Tibial nerve (tissue), 4 donors: ENCODE measurements around the gene INO80. TPM values are rescaled to one million over a fixed set of nuclear protein-coding genes. Genes with fewer than 3 reads are reported as not detected.

Experiments
- DNase-seq, 2 donors: peaks; one replicate each; pipeline ENCODE4 v3.0.0-alpha.2; 2019; ENCODE audit warnings: low spot score in 2 of 2
- H3K27ac ChIP-seq, 4 donors: fragments of 200-600 bp; sonication (generic) in 3 of 4; one replicate each; pipeline ENCODE4 v1.5.1; 2017 to 2019; ENCODE audit warnings: mild to moderate bottlenecking in 1 of 4
- H3K27me3 ChIP-seq, 2 donors: fragments of 200-600 bp; sonication (generic) in 1 of 2; one replicate each; pipeline versions ENCODE4 v1.5.1 to v1.6.0; 2017 to 2019
- H3K36me3 ChIP-seq, 3 donors: fragments of 200-600 bp; sonication (generic); one replicate each; pipeline ENCODE4 v1.5.1; 2018 to 2019
- H3K4me1 ChIP-seq, 4 donors: fragments of 200-600 bp; sonication (generic) in 3 of 4; one replicate each; pipeline ENCODE4 v1.5.1; 2017 to 2019
- H3K4me3 ChIP-seq, 4 donors: fragments of 200-600 bp; sonication (generic) in 3 of 4; one replicate each; pipeline ENCODE4 v1.5.1; 2017 to 2019; ENCODE audit warnings: mild to moderate bottlenecking in 1 of 4, moderate library complexity in 1 of 4
- H3K9me3 ChIP-seq, 4 donors: fragments of 200-600 bp; sonication (generic) in 3 of 4; one replicate each; pipeline ENCODE4 v1.5.1; 2017 to 2019
- CTCF ChIP-seq, 5 experiments: fragments of 200-600 bp in 3 of 5; fragments of 450-650 bp in 2 of 5; sonication (generic) in 3 of 5; IDR thresholded peaks; one replicate each; pipeline ENCODE4 v1.5.1; 2016 to 2019; ENCODE audit warnings: antibody characterized with exemption in 5 of 5, mild to moderate bottlenecking in 3 of 5, moderate library complexity in 2 of 5
- EP300 ChIP-seq, 2 donors: sonication (generic); formaldehyde crosslinking; IDR thresholded peaks; one replicate each; pipeline ENCODE4 v1.6.1; 2017; ENCODE audit warnings: antibody characterized with exemption in 2 of 2, mild to moderate bottlenecking in 1 of 2
- POLR2A ChIP-seq, 2 donors: fragments of 450-650 bp; IDR thresholded peaks; one replicate each; pipeline ENCODE4 v1.6.1; 2017; ENCODE audit warnings: antibody characterized with exemption in 2 of 2, mild to moderate bottlenecking in 2 of 2, moderate library complexity in 2 of 2
- WGBS, 2 donors: methylation state at CpG; one replicate each; pipeline ENCODE4 v1.1.5; 2018; 5-methylcytosine and 5-hydroxymethylcytosine counted together
- total RNA-seq, 4 donors: library from RNA; depleted of rRNA; stranded (reverse); fragments of >200 nt; gene quantifications; one replicate each; pipeline ENCODE4 v1.1.0, GENCODE V29; 2016

Gene INO80
- total RNA-seq, 4 donors from 2014 or later = 21.6 to 40.8 (median 33.2) TPM

- Histone ChIP-seq H3K4me3 (peak overlapping the region; percentile 32 to 70 (median 62)), H3K36me3 (no peaks in the 10 kb centered on the region), H3K27me3 (peaks cover 0 to 10% of the 10 kb centered on the region in 2 donors), H3K27ac (peak overlapping the region in 2 of 4 donors; percentile 35 to 72), H3K4me1 (peaks cover 0 to 21% (median 5%) of the 10 kb centered on the region in 4 donors), H3K9me3 (no peaks in the 10 kb centered on the region)
- 72 to 87% methylated on average over 9 to 10 of the region's 23 CpGs for WGBS, 2 donors
- TF ChIP-seq EP300 (IDR thresholded peaks at IDR 0.05) = no peak
- no peak for TF ChIP-seq POLR2A (IDR thresholded peaks at IDR 0.05)
- TF ChIP-seq CTCF (IDR thresholded peaks at IDR 0.05) = no peak
- no peak for DNase-seq
These were observed 163.7 kb downstream of the INO80 start for GRCh38 chr15:40952301-40952900.

- Histone ChIP-seq H3K4me3 (no peak overlapping the region), H3K4me1 (peaks cover 0 to 21% (median 5%) of the 10 kb centered on the region in 4 donors), H3K27me3 (peaks cover 0 to 10% of the 10 kb centered on the region in 2 donors), H3K9me3 (no peaks in the 10 kb centered on the region), H3K36me3 (no peaks in the 10 kb centered on the region), H3K27ac (no peak overlapping the region)
- whole genome bisulfite sequencing, 2 donors = 78 to 80% methylated on average over 4 of the region's 4 CpGs
- no peak for DNase-seq
- TF ChIP-seq POLR2A (IDR thresholded peaks at IDR 0.05) (no peak), EP300 (IDR thresholded peaks at IDR 0.05) (no peak), CTCF (IDR thresholded peaks at IDR 0.05) (no peak)
These were observed 164.3 kb downstream of the INO80 start for GRCh38 chr15:40951764-40952163.

GRCh38 chr15:40949756-40950207, 166.3 kb downstream of the INO80 start:
- Histone ChIP-seq H3K36me3 (no peaks in the 10 kb centered on the region), H3K4me1 (peaks cover 0 to 21% (median 5%) of the 10 kb centered on the region in 4 donors), H3K27me3 (peaks cover 0 to 10% of the 10 kb centered on the region in 2 donors), H3K27ac (no peak overlapping the region), H3K9me3 (no peaks in the 10 kb centered on the region), H3K4me3 (no peak overlapping the region)
- TF ChIP-seq CTCF (IDR thresholded peaks at IDR 0.05) (no peak), POLR2A (IDR thresholded peaks at IDR 0.05) (no peak), EP300 (IDR thresholded peaks at IDR 0.05) (no peak)
- WGBS, 2 donors = 65% methylated on average over 7 of the region's 7 CpGs
- DNase-seq = no peak

GRCh38 chr15:40948706-40949473, 167.2 kb downstream of the INO80 start:
- Histone ChIP-seq H3K9me3 (no peaks in the 10 kb centered on the region), H3K27ac (no peak overlapping the region), H3K4me3 (no peak overlapping the region), H3K36me3 (no peaks in the 10 kb centered on the region), H3K27me3 (peaks cover 0 to 6% of the 10 kb centered on the region in 2 donors), H3K4me1 (peaks cover 0 to 16% (median 5%) of the 10 kb centered on the region in 4 donors)
- 77 to 81% methylated on average over 21 of the region's 21 CpGs for WGBS, 2 donors
- no peak for TF ChIP-seq CTCF (IDR thresholded peaks at IDR 0.05)
- no peak for TF ChIP-seq POLR2A (IDR thresholded peaks at IDR 0.05)
- TF ChIP-seq EP300 (IDR thresholded peaks at IDR 0.05) = no peak
- no peak for DNase-seq
